Neural cell (in vitro differentiated cells): ENCODE results near the gene NHLRC4. TPM values are rescaled to one million over a fixed set of nuclear protein-coding genes. Genes with fewer than 3 reads are reported as not detected.

Source experiments
- H2AFZ ChIP-seq: fragments of 200-600, 300-800 bp; sonication (generic), shearing (Covaris generic); 2 replicates; pipeline ENCODE4 v1.6.0; 2014; ENCODE audit warnings: low read depth, mild to moderate bottlenecking, antibody characterized with exemption, low read length, moderate library complexity
- H3F3A ChIP-seq: fragments of 200-600 bp; shearing (Covaris generic); 2 replicates; pipeline ENCODE4 v1.6.1; 2016; ENCODE audit warnings: mild to moderate bottlenecking, moderate library complexity, mixed read lengths, antibody characterized with exemption, low read length; ENCODE audit not compliant: insufficient read depth, poor library complexity, severe bottlenecking
- H3K27ac ChIP-seq: fragments of 200-600, 300-800 bp; sonication (generic), shearing (Covaris generic); 2 replicates; pipeline ENCODE4 v1.5.1; 2014; ENCODE audit warnings: mild to moderate bottlenecking, low read length, moderate library complexity
- H3K27me3 ChIP-seq: fragments of 300-800, 200-600 bp; sonication (generic), shearing (Covaris generic); 2 replicates; pipeline ENCODE4 v1.6.0; 2014; ENCODE audit warnings: mild to moderate bottlenecking, low read depth, low read length, moderate library complexity; ENCODE audit not compliant: insufficient read depth
- H3K36me3 ChIP-seq: fragments of 300-800, 200-600 bp; sonication (generic), shearing (Covaris generic); 2 replicates; pipeline ENCODE4 v1.5.1; 2014; ENCODE audit warnings: mild to moderate bottlenecking, antibody characterized with exemption, low read length, moderate library complexity; ENCODE audit not compliant: insufficient read depth
- H3K4me2 ChIP-seq: fragments of 300-800, 200-600 bp; sonication (generic), shearing (Covaris generic); 2 replicates; pipeline ENCODE4 v1.6.0; 2014; ENCODE audit warnings: mild to moderate bottlenecking, low read length
- H3K4me3 ChIP-seq: fragments of 300-800, 200-600 bp; sonication (generic), shearing (Covaris generic); 2 replicates; pipeline ENCODE4 v1.5.1; 2014; ENCODE audit warnings: mild to moderate bottlenecking, low read length, moderate library complexity
- H3K79me2 ChIP-seq: fragments of 200-600 bp; shearing (Covaris generic); replicated peaks from 2 replicates; pipeline ENCODE4 v1.6.0; 2014; ENCODE audit warnings: mild to moderate bottlenecking, low read length, moderate library complexity; ENCODE audit not compliant: insufficient read depth
- H3K9ac ChIP-seq: fragments of 300-800, 200-600 bp; sonication (generic), shearing (Covaris generic); 2 replicates; pipeline ENCODE4 v1.6.1; 2016; ENCODE audit warnings: mild to moderate bottlenecking, low read length, mixed read lengths
- H3K9me2 ChIP-seq: fragments of 200-600 bp; shearing (Covaris generic); 2 replicates; pipeline ENCODE4 v1.6.1; 2016; ENCODE audit warnings: mild to moderate bottlenecking, low read length, mixed read lengths; ENCODE audit not compliant: insufficient read depth
- H3K9me3 ChIP-seq: fragments of 200-600, 300-800 bp; sonication (generic), shearing (Covaris generic); 2 replicates; pipeline ENCODE4 v1.6.1; 2016; ENCODE audit warnings: mild to moderate bottlenecking, mixed run types, low read length, moderate library complexity, mixed read lengths
- H4K20me1 ChIP-seq: fragments of 200-600 bp; shearing (Covaris generic); 2 replicates; pipeline ENCODE4 v1.6.1; 2016; ENCODE audit warnings: mild to moderate bottlenecking, mixed run types; ENCODE audit not compliant: insufficient read depth
- CTCF ChIP-seq: fragments of 450-650 bp; IDR thresholded peaks from 2 replicates; pipeline ENCODE4 v1.5.1; 2014; ENCODE audit warnings: antibody characterized with exemption, mild to moderate bottlenecking, moderate library complexity; ENCODE audit not compliant: poor library complexity, severe bottlenecking
- EP300 ChIP-seq: fragments of 450-650 bp; conservative IDR thresholded peaks from 2 replicates; pipeline ENCODE4 v1.6.1; 2014; ENCODE audit warnings: antibody characterized with exemption, mild to moderate bottlenecking, moderate library complexity; ENCODE audit not compliant: poor library complexity, severe bottlenecking
- EZH2 ChIP-seq: fragments of 200-600, 300-800 bp; shearing (Covaris generic), sonication (generic); IDR thresholded peaks from 2 replicates; pipeline ENCODE4 v1.6.1; 2014; ENCODE audit warnings: antibody characterized with exemption, low read length, borderline replicate concordance, mild to moderate bottlenecking; ENCODE audit not compliant: insufficient read depth, poor library complexity, severe bottlenecking
- MXI1 ChIP-seq: fragments of 450-650 bp; conservative IDR thresholded peaks from 2 replicates; pipeline ENCODE4 v1.6.1; 2014; ENCODE audit warnings: antibody characterized with exemption, mild to moderate bottlenecking; ENCODE audit not compliant: poor library complexity, severe bottlenecking
- POLR2AphosphoS5 ChIP-seq: IDR thresholded peaks from 2 replicates; pipeline ENCODE4 v1.6.1; 2012
- RAD21 ChIP-seq: fragments of 450-650 bp; conservative IDR thresholded peaks from 2 replicates; pipeline ENCODE4 v1.6.1; 2014; ENCODE audit warnings: antibody characterized with exemption, mild to moderate bottlenecking, moderate library complexity
- REST ChIP-seq: IDR thresholded peaks from 2 replicates; pipeline ENCODE4 v1.6.1; 2012; ENCODE audit warnings: borderline replicate concordance
- SMC3 ChIP-seq: fragments of 450-650 bp; conservative IDR thresholded peaks from 2 replicates; pipeline ENCODE4 v1.6.1; 2014; ENCODE audit warnings: antibody characterized with exemption, mild to moderate bottlenecking, moderate library complexity; ENCODE audit not compliant: poor library complexity
- TAF1 ChIP-seq: IDR thresholded peaks from 2 replicates; pipeline ENCODE4 v1.6.1; 2012; ENCODE audit warnings: low read depth
- polyA plus RNA-seq: library from polyadenylated mRNA; depleted of rRNA; stranded (reverse); fragments of >200 nt; gene quantifications from 2 replicates; pipeline ENCODE4 v1.2.3, GENCODE V29; 2014

Gene NHLRC4
- polyA plus RNA-seq, 1 donor from 2014 or later: not detected

- H3K9me3 ChIP-seq: no peaks in the 10 kb centered on the region
- TF ChIP-seq REST: no peak
- no peak for TF ChIP-seq SMC3
- no peak for TF ChIP-seq MXI1
- TF ChIP-seq TAF1: no peak
- TF ChIP-seq CTCF: no peak
- TF ChIP-seq RAD21: no peak
- TF ChIP-seq EZH2: no peak
- no peak for TF ChIP-seq POLR2AphosphoS5
- TF ChIP-seq EP300: no peak
- no peaks in the 10 kb centered on the region for H3K9me2 ChIP-seq
- no peak overlapping the region for H3K27ac ChIP-seq
- no peaks in the 10 kb centered on the region for H3K79me2 ChIP-seq
- H3F3A ChIP-seq: no peaks in the 10 kb centered on the region
- no peaks in the 10 kb centered on the region for H3K36me3 ChIP-seq
- H2AFZ ChIP-seq: no peak overlapping the region
- H3K4me3 ChIP-seq: no peak overlapping the region
- no peak overlapping the region for H3K4me2 ChIP-seq
- no peaks in the 10 kb centered on the region for H4K20me1 ChIP-seq
- H3K9ac ChIP-seq: no peak overlapping the region
- H3K27me3 ChIP-seq: no peaks in the 10 kb centered on the region
Observed at GRCh38 chr16:577796-578195, 11.0 kb downstream of the NHLRC4 start.

- Histone ChIP-seq H3F3A (no peaks in the 10 kb centered on the region), H3K9ac (no peak overlapping the region), H3K4me2 (no peak overlapping the region), H3K27me3 (no peaks in the 10 kb centered on the region), H4K20me1 (no peaks in the 10 kb centered on the region), H3K9me2 (no peaks in the 10 kb centered on the region), H3K9me3 (no peaks in the 10 kb centered on the region), H3K36me3 (no peaks in the 10 kb centered on the region), H2AFZ (no peak overlapping the region), H3K79me2 (no peaks in the 10 kb centered on the region), H3K4me3 (no peak overlapping the region), H3K27ac (no peak overlapping the region)
- no peak for TF ChIP-seq SMC3
- no peak for TF ChIP-seq CTCF
- TF ChIP-seq TAF1: no peak
- no peak for TF ChIP-seq EZH2
Observed at GRCh38 chr16:578232-578869, 11.5 kb downstream of the NHLRC4 start.
